GM19239 (cell line): ENCODE measurements around the gene SLC26A9.

Experiments used
- DNase-seq: peaks from one replicate; pipeline ENCODE4 v3.0.0; 2011; ENCODE audit warnings: low spot score; ENCODE audit not compliant: insufficient read length
- FAIRE-seq: peaks from 2 replicates; lab custom pipeline; 2011; peaks lifted over from hg19 to GRCh38; lab: Jason Lieb, UNC

SLC26A9 gene

DNA sequence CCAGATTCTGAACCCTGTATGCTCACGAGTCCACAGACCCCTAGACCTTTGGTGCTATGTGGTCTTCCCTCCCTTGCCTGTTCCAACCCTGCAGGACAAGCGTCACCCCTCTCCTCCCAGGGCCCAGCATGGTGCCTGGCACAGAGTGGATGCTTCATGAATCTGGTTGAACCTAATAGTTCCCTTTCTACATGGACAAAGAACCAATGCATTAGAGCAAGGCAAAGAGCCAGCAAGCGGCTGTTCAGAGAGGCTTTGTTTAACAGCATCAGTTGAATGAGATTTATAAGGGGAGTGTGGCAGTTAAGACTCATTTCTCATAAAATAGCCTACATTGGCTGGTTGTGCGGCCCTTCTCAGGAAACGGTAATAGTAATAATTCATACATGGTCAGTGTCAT is 14.9 kb downstream of the SLC26A9 start:
- no peak for FAIRE-seq
- no peak for DNase-seq

DNA sequence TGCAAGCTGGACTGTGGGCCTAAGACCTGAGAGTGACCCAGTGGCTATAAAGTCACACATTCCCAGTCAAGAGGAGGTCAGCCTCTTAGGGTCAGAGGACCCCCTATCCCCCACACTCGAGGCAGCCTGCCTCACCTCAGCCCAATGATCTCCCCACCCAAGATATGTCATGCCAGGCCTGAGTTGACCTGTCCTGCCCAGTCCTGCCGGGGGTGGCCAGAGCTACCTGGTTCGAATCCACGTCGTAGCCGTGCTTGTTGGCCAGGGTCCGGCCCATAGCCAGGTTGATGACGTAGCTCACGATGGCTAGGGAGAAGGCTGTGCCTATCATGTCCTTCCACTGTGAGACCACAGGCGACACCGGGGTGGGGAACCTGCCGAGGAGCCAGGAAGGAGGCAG is 15.6 kb downstream of the SLC26A9 start:
- FAIRE-seq (no peak), DNase-seq (no peak)

DNA sequence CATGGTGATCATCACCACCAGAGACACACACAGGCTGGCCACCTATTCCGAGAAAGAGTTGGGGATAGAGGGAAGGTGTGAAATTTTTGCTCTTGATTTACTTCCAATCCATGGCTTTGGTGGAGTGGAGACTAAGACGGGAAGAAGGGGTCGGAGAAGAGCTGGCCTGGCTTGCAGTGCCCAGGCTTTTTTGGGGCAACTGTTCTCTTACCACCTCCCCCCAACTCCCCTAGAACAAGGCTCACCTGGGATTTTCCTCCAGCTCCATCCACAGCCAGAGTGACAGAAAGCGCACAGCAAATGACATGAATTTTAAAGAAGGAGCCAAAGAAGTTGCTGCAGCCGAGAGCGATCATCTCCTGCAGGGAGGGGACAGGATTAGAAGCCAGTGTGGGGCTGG is 16.0 kb downstream of the SLC26A9 start:
- DNase-seq (no peak), FAIRE-seq (no peak)

DNA sequence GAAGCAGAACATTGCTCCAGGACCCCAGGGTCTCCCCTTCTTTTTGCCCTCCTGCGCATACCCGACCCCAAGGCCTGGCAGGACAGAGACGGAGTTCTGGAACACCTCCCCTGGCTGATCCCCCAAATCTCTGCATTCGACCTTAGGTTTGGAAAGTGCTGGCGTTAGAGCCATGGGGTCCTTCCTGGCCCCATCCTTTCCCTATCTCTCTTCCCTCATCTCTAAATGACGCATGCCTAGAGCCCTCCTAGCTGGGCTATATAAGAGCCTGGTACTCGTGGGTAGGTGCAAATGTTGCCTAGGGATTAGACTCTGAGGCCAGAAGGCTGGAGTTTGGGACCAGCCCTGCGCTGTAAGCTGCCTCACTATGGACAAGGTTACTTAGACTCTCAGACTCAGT is 16.6 kb downstream of the SLC26A9 start:
- FAIRE-seq (no peak), DNase-seq (no peak)

DNA sequence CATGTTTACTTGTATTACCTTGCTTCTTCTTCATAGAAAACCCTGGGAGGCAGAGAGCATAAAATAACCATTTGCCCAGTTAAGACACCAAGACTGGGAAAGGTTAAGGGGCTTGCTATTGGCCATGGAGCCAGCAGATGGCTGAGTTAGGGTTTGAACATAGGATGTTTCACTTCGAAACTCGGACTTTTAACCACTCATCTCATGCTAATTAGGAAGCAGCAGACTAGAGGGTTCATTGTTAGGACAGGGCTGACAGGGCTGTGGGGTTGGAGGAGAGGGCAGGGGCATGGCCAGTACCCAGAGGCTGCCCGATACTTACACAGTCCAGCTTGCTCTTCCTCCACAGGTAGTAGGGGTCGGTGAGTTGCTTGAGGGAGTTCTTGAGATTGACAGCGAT is 17.0 kb downstream of the SLC26A9 start:
- no peak for DNase-seq
- no peak for FAIRE-seq

DNA sequence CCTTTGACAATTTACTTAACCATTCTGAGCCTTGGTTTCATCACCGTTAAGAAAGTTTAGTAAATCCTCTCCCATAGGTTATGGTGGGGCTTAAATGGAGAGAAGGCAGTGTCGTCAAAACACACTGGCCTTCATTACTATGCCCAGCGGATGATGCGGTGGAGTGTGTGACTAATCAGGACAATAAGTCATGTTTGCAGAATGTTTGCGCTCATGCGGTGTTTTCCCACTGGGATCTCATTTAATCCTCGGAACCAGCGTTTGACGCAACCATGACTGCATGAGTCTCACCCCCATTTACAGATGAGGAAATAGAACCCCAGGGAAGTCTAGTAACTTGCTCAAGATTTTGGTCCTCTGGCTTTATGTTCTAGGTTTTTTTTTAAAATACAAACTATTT is 17.5 kb downstream of the SLC26A9 start:
- DNase-seq (no peak), FAIRE-seq (no peak)

DNA sequence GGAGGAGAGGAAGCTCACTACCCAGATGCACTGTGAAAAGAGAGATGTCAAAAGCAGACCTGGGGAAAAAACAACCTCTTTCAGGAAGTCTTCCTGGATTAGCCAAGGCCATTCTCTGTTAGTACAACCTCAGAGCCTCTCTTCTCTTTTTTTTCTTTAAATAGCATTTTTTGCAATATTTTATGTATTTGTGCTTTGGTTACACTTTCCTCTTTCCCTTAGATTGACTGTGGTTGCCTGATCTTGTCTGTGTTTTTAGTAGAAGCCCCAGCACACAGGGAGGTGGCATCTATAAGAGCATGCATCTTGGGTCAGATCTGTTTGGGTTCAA is 18.8 kb downstream of the SLC26A9 start:
- no peak for DNase-seq
- FAIRE-seq, result no peak

DNA sequence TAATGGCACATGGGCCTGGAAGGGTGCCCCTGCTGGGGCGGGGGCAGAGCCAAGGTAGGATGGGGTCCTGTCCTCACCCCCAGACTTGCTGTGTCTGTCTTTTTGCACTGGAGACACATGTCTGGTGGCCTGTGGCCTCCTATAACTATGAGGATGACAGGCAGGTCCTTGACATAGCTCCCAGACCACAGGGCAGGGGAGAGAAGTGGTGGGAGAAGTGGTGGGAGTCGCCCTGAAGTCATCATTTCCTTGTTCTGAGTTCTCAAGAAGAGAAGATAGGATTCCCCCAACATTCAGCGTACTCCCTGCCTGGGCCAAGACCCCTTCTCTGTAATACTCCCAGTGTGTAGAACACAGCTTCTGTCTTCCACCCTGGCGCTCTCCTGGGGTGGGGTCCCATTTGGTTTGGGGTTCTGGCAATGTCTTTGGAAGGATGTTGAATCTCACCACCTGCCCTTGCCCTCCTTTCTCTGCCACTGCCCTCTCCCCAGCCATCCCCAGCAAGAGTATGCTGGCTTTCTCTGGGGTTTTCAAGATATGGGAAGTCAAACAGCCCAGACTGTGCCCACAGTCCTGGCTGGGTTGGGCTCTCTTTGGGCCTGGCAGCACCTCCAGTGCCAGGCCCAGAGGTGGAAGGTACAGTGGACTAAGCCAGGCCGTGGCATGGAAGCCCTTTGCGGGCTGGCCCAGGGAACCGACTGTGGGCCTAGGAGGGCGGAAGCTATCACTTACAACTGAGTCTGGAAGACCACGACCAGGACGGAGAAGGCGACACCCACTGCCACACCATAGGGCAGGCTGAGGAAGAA is 19.4 kb downstream of the SLC26A9 start:
- FAIRE-seq (no peak), DNase-seq (no peak)

DNA sequence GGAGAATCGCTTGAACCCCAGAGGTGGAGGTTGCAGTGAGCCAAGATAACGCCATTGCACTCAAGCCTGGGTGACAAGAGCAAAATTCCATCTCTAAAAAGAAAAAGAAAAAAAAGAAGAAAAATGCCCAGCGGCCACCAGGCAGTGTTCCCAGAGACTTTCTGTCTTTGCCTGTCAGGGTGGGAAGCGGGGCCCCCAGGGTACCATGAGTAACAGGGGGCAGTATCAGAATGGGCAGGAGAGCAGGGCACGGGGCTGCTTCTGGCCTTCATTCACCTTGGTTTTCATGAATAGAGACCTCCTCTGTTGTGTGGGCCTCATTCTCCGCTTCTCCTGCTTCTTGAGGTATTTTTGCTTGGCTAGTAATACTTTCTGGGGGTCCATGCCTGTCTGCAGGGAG is 20.4 kb downstream of the SLC26A9 start:
- DNase-seq (no peak), FAIRE-seq (no peak)

DNA sequence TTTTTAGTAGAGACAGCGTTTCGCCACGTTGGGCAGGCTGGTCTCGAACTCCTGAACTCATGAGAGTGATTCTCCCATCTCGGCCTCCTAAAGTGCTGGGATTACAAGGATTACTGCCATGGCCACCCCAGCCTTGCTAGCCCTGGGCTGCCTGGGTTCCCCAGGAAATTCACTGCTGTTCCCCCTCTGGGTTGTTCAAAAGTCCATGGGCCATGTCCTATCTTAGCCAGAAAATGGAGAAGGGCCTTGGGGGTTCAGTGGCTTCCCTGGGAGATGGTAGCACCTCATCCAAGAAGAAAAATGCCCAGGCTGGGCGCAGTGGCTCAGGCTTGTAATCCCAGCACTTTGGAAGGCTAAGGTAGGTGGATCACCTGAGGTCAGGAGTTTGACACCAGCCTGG is 20.9 kb downstream of the SLC26A9 start:
- no peak for FAIRE-seq
- no peak for DNase-seq

DNA sequence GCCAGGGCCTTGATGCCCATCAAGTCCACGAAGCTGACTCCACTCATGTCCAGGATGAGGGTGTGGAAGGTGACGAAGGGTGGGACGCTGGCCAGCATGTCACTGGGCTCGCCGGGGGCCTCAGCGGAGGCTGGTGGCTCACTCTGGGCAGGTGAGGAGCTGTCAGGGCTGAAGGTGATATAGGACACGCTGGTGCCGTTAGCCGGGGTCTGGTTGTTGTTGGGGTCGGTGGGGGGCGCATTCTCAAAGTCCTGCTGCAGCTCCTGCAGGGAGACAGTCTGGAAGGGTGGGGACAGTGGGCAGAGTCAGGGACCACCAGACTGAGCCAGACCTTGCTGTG is 21.7 kb downstream of the SLC26A9 start:
- no peak for FAIRE-seq
- no peak for DNase-seq

DNA sequence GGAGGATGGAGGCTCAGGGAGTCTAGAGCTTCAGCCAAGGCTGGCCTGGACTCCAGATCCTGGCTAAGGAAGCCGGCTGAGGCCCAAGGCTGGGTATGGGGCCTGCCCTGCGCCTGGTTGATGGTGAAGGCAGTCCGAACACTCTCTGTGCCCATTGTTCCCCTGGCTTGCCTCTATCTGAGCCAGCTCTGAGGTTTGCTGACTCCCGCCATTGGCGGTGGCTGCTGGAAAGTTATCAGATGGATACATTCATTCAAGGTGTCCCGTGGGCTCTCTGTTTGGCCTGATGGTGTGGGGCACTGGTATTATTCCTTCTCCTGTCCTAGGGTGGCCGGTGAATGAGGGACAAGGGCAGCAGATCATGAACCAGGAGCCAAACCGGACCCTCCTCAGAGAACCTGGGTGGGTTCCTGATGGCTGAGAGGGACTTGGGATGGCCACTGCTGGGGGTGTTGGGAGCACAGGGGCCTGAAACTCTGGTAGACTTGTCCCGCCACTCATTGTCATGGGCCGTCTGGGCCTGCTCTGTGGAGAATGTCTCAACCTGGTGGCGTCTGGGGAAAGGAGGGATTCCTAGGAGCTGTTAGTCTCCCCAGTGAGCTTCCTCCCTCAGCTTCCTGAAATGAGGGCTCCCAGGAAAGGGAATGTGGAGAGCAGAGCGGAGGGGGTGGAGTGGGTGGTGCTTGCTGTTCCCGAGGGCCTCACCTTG is 22.2 kb downstream of the SLC26A9 start:
- DNase-seq (no peak), FAIRE-seq (no peak)

DNA sequence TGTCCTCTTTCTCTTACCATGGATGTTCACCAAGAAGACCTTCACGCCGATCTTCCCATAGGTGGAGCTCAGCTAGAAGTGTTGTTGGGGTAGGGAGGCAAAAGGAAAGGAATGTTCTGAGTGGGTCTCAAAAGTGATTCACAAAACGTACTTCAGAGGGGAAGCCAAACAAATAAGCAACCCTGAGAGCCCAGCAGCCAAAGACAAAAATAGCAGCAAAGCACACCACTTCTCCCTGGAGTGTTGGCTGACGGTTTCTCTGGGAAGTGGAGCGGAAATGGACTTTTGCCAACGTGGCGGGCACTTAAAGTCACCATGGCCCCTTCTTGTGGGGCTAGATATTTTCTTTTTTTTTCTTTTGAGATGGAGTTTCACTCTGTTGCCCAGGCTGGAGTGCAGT is 23.1 kb downstream of the SLC26A9 start:
- FAIRE-seq (no peak), DNase-seq (no peak)

DNA sequence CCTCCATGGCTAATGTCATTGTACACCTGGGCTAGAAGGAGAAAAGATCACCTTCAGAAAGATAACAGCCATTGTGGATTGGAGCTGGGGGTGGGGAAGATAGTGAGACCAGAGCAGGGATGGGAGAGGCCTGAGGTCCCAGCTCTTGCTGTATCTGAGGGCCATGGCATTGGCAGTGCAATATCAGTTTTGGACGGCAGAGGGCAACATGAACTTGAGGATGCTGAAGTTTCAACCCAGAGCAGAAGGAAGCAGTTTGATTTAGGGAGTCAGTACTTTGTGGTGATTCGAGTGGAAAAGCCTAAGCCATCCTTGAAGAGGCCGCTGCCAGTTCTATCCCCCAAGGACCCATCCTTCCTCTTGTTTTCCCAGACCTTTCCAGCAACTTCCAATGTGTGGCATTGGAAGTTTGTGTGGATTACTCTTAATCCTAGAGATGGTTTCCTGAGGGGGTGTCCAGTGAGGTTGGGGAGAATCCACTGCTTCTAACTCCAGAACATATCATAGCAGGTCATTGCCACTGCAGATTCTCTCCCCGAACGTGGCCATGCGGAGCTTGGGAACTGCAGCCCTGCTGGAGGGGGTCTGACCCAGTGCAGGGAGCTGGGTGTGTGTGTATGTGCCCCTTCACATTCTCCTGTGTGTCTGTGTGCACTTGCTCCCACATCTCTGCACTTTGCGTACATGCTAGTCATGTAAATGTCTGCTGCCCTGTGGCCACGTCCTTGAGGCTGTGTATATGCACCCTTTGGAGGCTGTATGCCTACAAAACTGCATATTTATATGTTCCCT is 24.1 kb downstream of the SLC26A9 start:
- FAIRE-seq, result peak; percentile 97
- peak; percentile 64 for DNase-seq

DNA sequence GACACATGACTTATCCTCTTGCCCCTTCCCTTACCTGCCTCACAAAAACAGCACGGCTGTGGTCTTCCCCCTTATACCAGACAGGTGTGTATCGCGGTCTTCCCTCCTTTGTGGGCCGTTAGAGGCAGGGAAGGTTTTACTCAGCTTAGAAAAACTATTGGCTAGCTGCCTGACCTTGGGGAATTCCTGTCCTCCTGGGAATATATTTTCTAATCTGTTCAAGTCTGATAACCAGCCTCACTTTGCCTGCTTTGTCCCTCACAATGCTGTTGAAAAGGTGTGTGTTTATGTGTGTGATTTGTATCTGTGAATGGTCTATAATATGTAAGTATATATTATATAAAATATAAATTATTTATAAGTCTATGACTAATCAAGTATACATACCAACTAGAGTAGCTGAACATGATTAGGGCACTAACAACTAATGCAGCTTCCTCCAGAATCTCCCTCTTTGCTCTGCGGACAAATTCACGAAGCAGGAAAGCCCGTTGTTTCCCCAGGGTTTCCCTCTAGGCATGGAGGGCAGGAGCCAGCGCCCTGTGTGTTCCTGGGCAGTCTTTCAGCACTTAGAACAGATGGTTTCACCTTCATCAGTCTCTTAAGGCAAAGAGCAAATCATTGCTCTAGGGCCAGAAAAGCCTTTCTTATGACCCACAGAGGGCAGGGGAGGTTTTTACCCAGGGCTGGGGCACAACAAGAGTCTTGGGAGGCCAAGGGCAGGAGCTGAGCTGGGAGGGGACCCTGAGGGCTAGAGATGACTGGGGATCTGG is 25.6 kb downstream of the SLC26A9 start:
- DNase-seq (no peak), FAIRE-seq (no peak)

DNA sequence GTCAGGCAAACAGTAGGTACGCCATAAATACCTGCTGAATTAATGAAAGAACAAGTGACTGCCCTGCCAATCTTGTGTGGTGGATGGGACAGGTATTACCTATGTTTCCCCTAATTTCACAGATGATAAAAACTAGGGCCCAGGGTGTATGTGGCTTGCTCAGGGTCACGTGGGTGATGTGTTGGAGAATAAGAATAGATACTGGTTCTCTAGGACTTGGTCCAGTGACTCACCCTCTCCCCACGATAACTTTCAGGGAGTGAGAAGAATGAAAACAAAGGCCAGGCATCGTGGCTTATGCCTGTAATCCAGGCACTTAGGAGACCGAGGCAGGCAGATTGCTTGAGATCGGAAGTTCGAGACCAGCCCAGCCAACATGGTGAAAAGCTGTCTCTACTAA is 26.7 kb downstream of the SLC26A9 start:
- DNase-seq, result no peak

DNA sequence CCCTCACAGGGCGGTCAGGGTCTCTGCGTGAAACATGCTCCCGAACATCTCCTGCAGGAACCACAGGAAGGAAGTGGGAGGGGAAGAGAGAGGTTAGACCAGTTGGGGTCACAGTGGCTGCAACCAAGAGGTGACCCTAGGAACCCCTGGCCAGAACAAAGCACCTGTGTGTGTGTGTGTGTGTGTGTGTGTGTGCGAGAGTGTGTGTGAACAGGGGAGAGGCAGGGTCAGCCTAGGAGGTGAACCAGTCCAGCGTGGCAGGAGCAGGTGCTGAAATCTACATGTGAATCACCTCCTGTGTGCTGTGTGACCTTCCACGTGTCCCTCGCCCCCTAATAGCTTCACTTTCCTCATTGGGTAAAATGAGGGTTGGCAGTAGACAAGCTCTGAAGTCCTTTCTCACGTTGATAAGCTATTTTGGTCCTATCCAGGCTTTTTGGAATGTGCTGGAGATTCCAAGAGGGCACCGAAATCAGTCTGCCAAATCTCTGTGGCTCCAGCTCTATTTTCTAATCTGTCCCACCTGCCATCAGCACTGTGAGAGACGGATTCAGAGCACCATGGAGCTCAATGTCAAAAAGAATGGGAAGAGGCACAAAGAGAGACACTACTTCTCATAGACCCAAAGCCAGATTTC is 27.8 kb downstream of the SLC26A9 start:
- FAIRE-seq (no peak), DNase-seq (no peak)

More for the DNA sequence above, 26.7 kb downstream of the SLC26A9 start:
- FAIRE-seq, result no peak

DNA sequence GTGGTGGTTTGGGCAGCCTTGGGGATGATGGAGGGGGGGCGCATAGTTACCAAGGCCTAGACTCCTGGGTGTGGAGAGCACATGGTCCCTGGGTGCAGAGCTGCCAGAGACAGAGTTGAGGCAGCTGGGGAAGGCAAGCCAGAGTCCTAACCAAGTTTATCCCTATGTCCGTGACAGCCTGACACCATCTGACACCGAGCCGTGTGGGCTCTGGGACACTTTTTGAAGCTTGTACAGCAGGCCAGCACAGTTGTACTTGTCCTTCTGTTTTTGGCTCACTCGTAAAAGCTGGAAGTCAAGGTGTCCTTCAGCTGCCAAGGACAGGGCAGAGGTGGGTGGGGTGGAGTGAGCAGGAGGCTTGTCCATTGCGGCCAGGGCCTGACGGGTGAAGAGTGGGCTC is 28.5 kb downstream of the SLC26A9 start:
- DNase-seq (no peak), FAIRE-seq (no peak)

DNA sequence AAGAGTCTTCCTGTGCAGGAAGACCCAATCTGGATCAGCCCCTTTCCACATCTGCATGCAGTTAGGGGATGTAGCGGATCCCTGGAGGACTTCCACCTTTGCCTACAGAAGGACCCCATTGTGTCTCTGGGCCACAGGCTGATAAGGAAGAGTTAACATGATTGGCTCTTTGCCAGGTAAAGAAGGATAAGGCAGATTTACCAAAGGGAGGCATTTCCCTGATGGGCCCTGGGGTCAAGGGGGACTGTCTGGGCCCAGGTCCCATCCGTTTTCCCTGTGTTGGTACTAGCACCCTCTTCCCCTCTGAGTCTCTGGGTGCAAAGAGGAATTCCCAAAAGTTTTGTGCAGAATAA is 29.1 kb downstream of the SLC26A9 start:
- DNase-seq (no peak), FAIRE-seq (no peak)

DNA sequence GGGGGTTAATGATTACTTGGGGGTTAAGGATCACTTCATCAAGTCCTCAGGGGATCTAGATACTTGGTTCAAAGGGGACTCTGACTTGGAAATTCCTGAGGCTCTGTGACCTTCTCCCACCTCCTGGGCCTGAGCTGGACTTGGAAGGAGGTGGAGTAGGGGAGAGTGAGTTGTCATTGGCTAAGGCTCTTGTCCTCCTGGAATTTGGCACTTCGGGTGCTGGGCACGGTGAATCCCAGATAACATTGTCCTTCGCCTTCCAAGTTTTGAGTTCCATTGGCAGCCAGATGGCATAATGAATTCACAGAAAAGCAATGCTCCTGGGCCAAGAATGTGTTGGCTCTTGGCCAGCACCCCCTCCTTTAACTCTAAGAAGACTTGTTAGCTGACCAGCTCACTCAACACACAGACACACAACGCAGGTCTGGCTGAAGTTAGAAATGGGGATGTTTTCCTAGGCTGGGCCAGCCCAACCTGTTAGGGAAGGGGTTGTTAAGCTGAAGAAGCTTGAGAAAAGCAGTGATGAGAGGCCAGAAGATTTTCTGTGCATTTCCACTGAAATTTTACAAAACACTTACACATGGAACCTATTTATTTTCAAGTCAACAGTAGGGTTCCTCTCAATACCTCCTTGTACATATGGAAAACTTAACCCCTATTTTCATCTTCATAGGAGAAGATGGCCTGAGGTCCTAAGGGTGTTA is 29.7 kb downstream of the SLC26A9 start:
- no peak for DNase-seq
- FAIRE-seq, result no peak
